Measurements from ENCODE around the gene LDLRAD4.

The LDLRAD4 gene

GRCh38 chr18:13233787-13234783 is 15.5 kb downstream of the LDLRAD4 start:
- H3K4me3 ChIP-seq (ENCODE audit: low read depth in 1 of 5, low read length in 5 of 5): no peak overlapping the region
- H3K27ac ChIP-seq (ENCODE audit: low read depth, low read length): no peak overlapping the region
- H3K27me3 ChIP-seq (ENCODE audit: control insufficient read depth in 5 of 5, insufficient read depth in 4 of 5, low read length in 5 of 5): no peaks in the 10 kb centered on the region
- peaks cover 0 to 12% (median 3%) of the 10 kb centered on the region in 5 donors for H3K36me3 ChIP-seq (ENCODE audit: control insufficient read depth in 5 of 5, insufficient read depth in 5 of 5, low read length in 5 of 5)
- H3K4me1 ChIP-seq (ENCODE audit: control insufficient read depth in 5 of 5, insufficient read depth in 5 of 5, low read length in 5 of 5): peaks cover 4 to 28% (median 11%) of the 10 kb centered on the region in 5 donors
- H3K9ac ChIP-seq (ENCODE audit: low read length in 5 of 5): no peak overlapping the region
- no peaks in the 10 kb centered on the region for H3K9me3 ChIP-seq (ENCODE audit: control insufficient read depth in 5 of 5, low read length in 5 of 5)

GRCh38 chr18:13235421-13235831 is 16.9 kb downstream of the LDLRAD4 start:
- H3K27ac ChIP-seq (ENCODE audit: low read depth, low read length): no peak overlapping the region
- H3K36me3 ChIP-seq (ENCODE audit: control insufficient read depth in 5 of 5, insufficient read depth in 5 of 5, low read length in 5 of 5): peaks cover 0 to 12% (median 3%) of the 10 kb centered on the region in 5 donors
- no peaks in the 10 kb centered on the region for H3K27me3 ChIP-seq (ENCODE audit: control insufficient read depth in 5 of 5, insufficient read depth in 4 of 5, low read length in 5 of 5)
- no peak overlapping the region for H3K4me3 ChIP-seq (ENCODE audit: low read depth in 1 of 5, low read length in 5 of 5)
- no peak overlapping the region for H3K9ac ChIP-seq (ENCODE audit: low read length in 5 of 5)
- peaks cover 4 to 32% (median 11%) of the 10 kb centered on the region in 5 donors for H3K4me1 ChIP-seq (ENCODE audit: control insufficient read depth in 5 of 5, insufficient read depth in 5 of 5, low read length in 5 of 5)
- H3K9me3 ChIP-seq (ENCODE audit: control insufficient read depth in 5 of 5, low read length in 5 of 5): no peaks in the 10 kb centered on the region

GRCh38 chr18:13235981-13236380 is 17.4 kb downstream of the LDLRAD4 start:
- Histone ChIP-seq H3K27me3 (ENCODE audit: control insufficient read depth in 5 of 5, insufficient read depth in 4 of 5, low read length in 5 of 5) (no peaks in the 10 kb centered on the region), H3K9ac (ENCODE audit: low read length in 5 of 5) (no peak overlapping the region), H3K36me3 (ENCODE audit: control insufficient read depth in 5 of 5, insufficient read depth in 5 of 5, low read length in 5 of 5) (peaks cover 0 to 10% (median 3%) of the 10 kb centered on the region in 5 donors), H3K9me3 (ENCODE audit: control insufficient read depth in 5 of 5, low read length in 5 of 5) (no peaks in the 10 kb centered on the region), H3K4me1 (ENCODE audit: control insufficient read depth in 5 of 5, insufficient read depth in 5 of 5, low read length in 5 of 5) (peaks cover 4 to 32% (median 11%) of the 10 kb centered on the region in 5 donors), H3K4me3 (ENCODE audit: low read depth in 1 of 5, low read length in 5 of 5) (no peak overlapping the region), H3K27ac (ENCODE audit: low read depth, low read length) (no peak overlapping the region)

- peaks cover 0 to 8% (median 0%) of the 10 kb centered on the region in 5 donors for H3K36me3 ChIP-seq (ENCODE audit: control insufficient read depth in 5 of 5, insufficient read depth in 5 of 5, low read length in 5 of 5)
- no peak overlapping the region for H3K4me3 ChIP-seq (ENCODE audit: low read depth in 1 of 5, low read length in 5 of 5)
- no peaks in the 10 kb centered on the region for H3K27me3 ChIP-seq (ENCODE audit: control insufficient read depth in 5 of 5, insufficient read depth in 4 of 5, low read length in 5 of 5)
- H3K4me1 ChIP-seq (ENCODE audit: control insufficient read depth in 5 of 5, insufficient read depth in 5 of 5, low read length in 5 of 5): peaks cover 4 to 32% (median 11%) of the 10 kb centered on the region in 5 donors
- H3K9ac ChIP-seq (ENCODE audit: low read length in 5 of 5): no peak overlapping the region
- no peak overlapping the region for H3K27ac ChIP-seq (ENCODE audit: low read depth, low read length)
- no peaks in the 10 kb centered on the region for H3K9me3 ChIP-seq (ENCODE audit: control insufficient read depth in 5 of 5, low read length in 5 of 5)
Observed at GRCh38 chr18:13236411-13236810, 17.9 kb downstream of the LDLRAD4 start.

GRCh38 chr18:13237073-13237472 is 18.5 kb downstream of the LDLRAD4 start:
- Histone ChIP-seq H3K9ac (ENCODE audit: low read length in 5 of 5) (no peak overlapping the region), H3K36me3 (ENCODE audit: control insufficient read depth in 5 of 5, insufficient read depth in 5 of 5, low read length in 5 of 5) (peaks cover 0 to 8% (median 0%) of the 10 kb centered on the region in 5 donors), H3K4me3 (ENCODE audit: low read depth in 1 of 5, low read length in 5 of 5) (no peak overlapping the region), H3K27me3 (ENCODE audit: control insufficient read depth in 5 of 5, insufficient read depth in 4 of 5, low read length in 5 of 5) (no peaks in the 10 kb centered on the region), H3K27ac (ENCODE audit: low read depth, low read length) (no peak overlapping the region), H3K9me3 (ENCODE audit: control insufficient read depth in 5 of 5, low read length in 5 of 5) (no peaks in the 10 kb centered on the region), H3K4me1 (ENCODE audit: control insufficient read depth in 5 of 5, insufficient read depth in 5 of 5, low read length in 5 of 5) (peaks cover 4 to 29% (median 11%) of the 10 kb centered on the region in 5 donors)

- H3K27me3 ChIP-seq (ENCODE audit: control insufficient read depth in 5 of 5, insufficient read depth in 4 of 5, low read length in 5 of 5): no peaks in the 10 kb centered on the region
Observed at GRCh38 chr18:13237641-13238040, 19.1 kb downstream of the LDLRAD4 start.

GRCh38 chr18:13239171-13239956 is 20.8 kb downstream of the LDLRAD4 start:
- Histone ChIP-seq H3K27ac (ENCODE audit: low read depth, low read length) (no peak overlapping the region), H3K27me3 (ENCODE audit: control insufficient read depth in 5 of 5, insufficient read depth in 4 of 5, low read length in 5 of 5) (no peaks in the 10 kb centered on the region), H3K9ac (ENCODE audit: low read length in 5 of 5) (no peak overlapping the region), H3K4me3 (ENCODE audit: low read depth in 1 of 5, low read length in 5 of 5) (no peak overlapping the region), H3K4me1 (ENCODE audit: control insufficient read depth in 5 of 5, insufficient read depth in 5 of 5, low read length in 5 of 5) (peaks cover 3 to 22% (median 6%) of the 10 kb centered on the region in 5 donors), H3K36me3 (ENCODE audit: control insufficient read depth in 5 of 5, insufficient read depth in 5 of 5, low read length in 5 of 5) (peaks cover 0 to 3% (median 0%) of the 10 kb centered on the region in 5 donors), H3K9me3 (ENCODE audit: control insufficient read depth in 5 of 5, low read length in 5 of 5) (no peaks in the 10 kb centered on the region)

More at GRCh38 chr18:13237641-13238040, 19.1 kb downstream of the LDLRAD4 start:
- H3K9ac ChIP-seq (ENCODE audit: low read length in 5 of 5): no peak overlapping the region
- no peaks in the 10 kb centered on the region for H3K9me3 ChIP-seq (ENCODE audit: control insufficient read depth in 5 of 5, low read length in 5 of 5)
- H3K27ac ChIP-seq (ENCODE audit: low read depth, low read length): no peak overlapping the region
- H3K4me3 ChIP-seq (ENCODE audit: low read depth in 1 of 5, low read length in 5 of 5): no peak overlapping the region
- H3K4me1 ChIP-seq (ENCODE audit: control insufficient read depth in 5 of 5, insufficient read depth in 5 of 5, low read length in 5 of 5): peaks cover 3 to 24% (median 6%) of the 10 kb centered on the region in 5 donors
- H3K36me3 ChIP-seq (ENCODE audit: control insufficient read depth in 5 of 5, insufficient read depth in 5 of 5, low read length in 5 of 5): peaks cover 0 to 5% (median 0%) of the 10 kb centered on the region in 5 donors

GRCh38 chr18:13240060-13240725 is 21.6 kb downstream of the LDLRAD4 start:
- H3K27me3 ChIP-seq (ENCODE audit: control insufficient read depth in 5 of 5, insufficient read depth in 4 of 5, low read length in 5 of 5): no peaks in the 10 kb centered on the region
- H3K27ac ChIP-seq (ENCODE audit: low read depth, low read length): no peak overlapping the region

GRCh38 chr18:13241083-13241892 is 22.7 kb downstream of the LDLRAD4 start:
- Histone ChIP-seq H3K27ac (ENCODE audit: low read depth, low read length) (no peak overlapping the region), H3K4me1 (ENCODE audit: control insufficient read depth in 5 of 5, insufficient read depth in 5 of 5, low read length in 5 of 5) (peaks cover 0 to 12% (median 0%) of the 10 kb centered on the region in 5 donors), H3K4me3 (ENCODE audit: low read depth in 1 of 5, low read length in 5 of 5) (no peak overlapping the region), H3K36me3 (ENCODE audit: control insufficient read depth in 5 of 5, insufficient read depth in 5 of 5, low read length in 5 of 5) (peaks cover 0 to 3% (median 0%) of the 10 kb centered on the region in 5 donors), H3K9me3 (ENCODE audit: control insufficient read depth in 5 of 5, low read length in 5 of 5) (no peaks in the 10 kb centered on the region), H3K9ac (ENCODE audit: low read length in 5 of 5) (no peak overlapping the region), H3K27me3 (ENCODE audit: control insufficient read depth in 5 of 5, insufficient read depth in 4 of 5, low read length in 5 of 5) (no peaks in the 10 kb centered on the region)

More at GRCh38 chr18:13240060-13240725, 21.6 kb downstream of the LDLRAD4 start:
- Histone ChIP-seq H3K9ac (ENCODE audit: low read length in 5 of 5) (no peak overlapping the region), H3K36me3 (ENCODE audit: control insufficient read depth in 5 of 5, insufficient read depth in 5 of 5, low read length in 5 of 5) (peaks cover 0 to 3% (median 0%) of the 10 kb centered on the region in 5 donors), H3K4me1 (ENCODE audit: control insufficient read depth in 5 of 5, insufficient read depth in 5 of 5, low read length in 5 of 5) (peaks cover 3 to 22% (median 6%) of the 10 kb centered on the region in 5 donors), H3K9me3 (ENCODE audit: control insufficient read depth in 5 of 5, low read length in 5 of 5) (no peaks in the 10 kb centered on the region), H3K4me3 (ENCODE audit: low read depth in 1 of 5, low read length in 5 of 5) (no peak overlapping the region)
